Thoracic aorta (tissue), 2 donors: ENCODE data around the gene LRRC46. TPM values are rescaled to one million over a fixed set of nuclear protein-coding genes. Genes with fewer than 3 reads are reported as not detected.

Experiments used
- ATAC-seq: fragments of 150-250 bp; one replicate; pipeline ENCODE4 v1.8.0; 2017; ENCODE audit warnings: low read depth; ENCODE audit not compliant: insufficient number of reproducible peaks, low FRiP score
- DNase-seq: peaks from one replicate; pipeline ENCODE4 v3.0.0-alpha.2; 2020; ENCODE audit warnings: low spot score
- H3K27ac ChIP-seq, 2 donors: fragments of 200-600 bp; sonication (generic); 1 replicate in 1 of 2; 2 replicates in 1 of 2; pipeline ENCODE4 v1.5.1; 2016; ENCODE audit warnings: mild to moderate bottlenecking in 2 of 2, moderate library complexity in 2 of 2
- H3K27me3 ChIP-seq: fragments of 200-600 bp; sonication (generic); replicated peaks from 2 replicates; pipeline ENCODE4 v1.6.0; 2016; ENCODE audit warnings: mild to moderate bottlenecking; ENCODE audit not compliant: insufficient read depth
- H3K36me3 ChIP-seq: fragments of 200-600 bp; sonication (generic); one replicate; pipeline ENCODE4 v1.5.1; 2016
- H3K4me1 ChIP-seq, 2 donors: fragments of 200-600 bp; sonication (generic); 1 replicate in 1 of 2; 2 replicates in 1 of 2; pipeline versions ENCODE4 v1.5.1 to v1.6.0; 2016; ENCODE audit warnings: low read depth in 2 of 2, mild to moderate bottlenecking in 1 of 2; ENCODE audit not compliant: control insufficient read depth in 1 of 2
- H3K4me3 ChIP-seq: fragments of 200-600 bp; sonication (generic); 2 replicates; pipeline ENCODE4 v1.5.1; 2016; ENCODE audit warnings: mild to moderate bottlenecking
- H3K9me3 ChIP-seq: fragments of 200-600 bp; sonication (generic); 2 replicates; pipeline ENCODE4 v1.5.1; 2016
- total RNA-seq, 2 donors: library from RNA; depleted of rRNA; stranded (reverse); fragments of >200 nt; gene quantifications; one replicate each; pipeline versions ENCODE4 v1.1.0 to v1.2.3, GENCODE V29; 2016
- TF ChIP-seq, protein P1 (sequence below): fragments of 200-600 bp; sonication (generic); IDR thresholded peaks from one replicate; pipeline ENCODE4 v1.5.1; 2019; ENCODE audit warnings: antibody characterized with exemption

Gene LRRC46
- total RNA-seq, 2 donors from 2014 or later: 0.42 TPM; not detected in 1

DNA sequence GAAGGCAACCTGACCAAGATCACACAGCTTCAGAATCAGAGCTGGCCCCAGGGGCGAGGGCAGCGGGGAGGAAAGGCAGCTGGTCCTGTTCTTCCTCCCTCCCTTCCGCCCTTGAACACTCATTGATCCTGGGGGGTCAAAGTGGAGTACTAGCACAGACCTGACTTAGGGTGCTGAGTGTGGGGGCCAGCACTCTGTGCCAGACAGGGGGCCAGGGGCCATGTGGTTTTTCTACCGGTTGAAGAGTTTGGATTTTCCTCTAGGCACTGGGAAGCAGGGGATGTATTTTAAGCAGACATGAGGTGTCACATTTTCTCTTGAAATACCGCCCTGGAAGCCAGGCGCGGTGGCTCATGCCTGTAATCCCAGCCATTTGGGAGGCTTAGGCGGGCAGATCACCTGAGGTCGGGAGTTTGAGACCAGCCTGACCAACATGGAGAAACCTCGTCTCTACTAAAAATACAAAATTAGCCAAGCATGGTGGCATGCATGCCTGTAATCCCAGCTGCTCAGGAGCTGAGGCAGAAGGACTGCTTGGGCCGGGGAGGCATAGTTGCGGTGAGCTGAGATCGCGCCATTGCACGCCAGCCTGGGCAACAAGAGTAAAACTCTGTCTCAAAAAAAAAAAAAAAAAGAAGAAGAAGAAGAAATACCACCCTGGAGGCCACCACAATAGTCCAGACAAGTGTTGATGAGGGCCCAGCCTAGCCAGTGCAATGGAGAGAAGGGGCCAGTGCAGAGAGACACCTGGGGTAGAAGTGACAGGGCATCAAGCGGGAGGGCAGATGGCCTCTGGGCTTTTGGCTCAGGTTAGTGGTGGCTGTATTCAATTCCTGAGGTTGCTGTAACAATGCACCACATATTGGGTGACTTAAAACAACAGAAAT lies 25.2 kb upstream of the LRRC46 start:
- peaks cover 22% of the 10 kb centered on the region for H3K36me3 ChIP-seq
- DNase-seq: no peak
- TF ChIP-seq, protein P1, sequence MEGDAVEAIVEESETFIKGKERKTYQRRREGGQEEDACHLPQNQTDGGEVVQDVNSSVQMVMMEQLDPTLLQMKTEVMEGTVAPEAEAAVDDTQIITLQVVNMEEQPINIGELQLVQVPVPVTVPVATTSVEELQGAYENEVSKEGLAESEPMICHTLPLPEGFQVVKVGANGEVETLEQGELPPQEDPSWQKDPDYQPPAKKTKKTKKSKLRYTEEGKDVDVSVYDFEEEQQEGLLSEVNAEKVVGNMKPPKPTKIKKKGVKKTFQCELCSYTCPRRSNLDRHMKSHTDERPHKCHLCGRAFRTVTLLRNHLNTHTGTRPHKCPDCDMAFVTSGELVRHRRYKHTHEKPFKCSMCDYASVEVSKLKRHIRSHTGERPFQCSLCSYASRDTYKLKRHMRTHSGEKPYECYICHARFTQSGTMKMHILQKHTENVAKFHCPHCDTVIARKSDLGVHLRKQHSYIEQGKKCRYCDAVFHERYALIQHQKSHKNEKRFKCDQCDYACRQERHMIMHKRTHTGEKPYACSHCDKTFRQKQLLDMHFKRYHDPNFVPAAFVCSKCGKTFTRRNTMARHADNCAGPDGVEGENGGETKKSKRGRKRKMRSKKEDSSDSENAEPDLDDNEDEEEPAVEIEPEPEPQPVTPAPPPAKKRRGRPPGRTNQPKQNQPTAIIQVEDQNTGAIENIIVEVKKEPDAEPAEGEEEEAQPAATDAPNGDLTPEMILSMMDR: no peak
- H3K4me1 ChIP-seq: peaks cover 0 to 30% of the 10 kb centered on the region in 2 donors
- no peak for ATAC-seq
- H3K27ac ChIP-seq: no peak overlapping the region
- no peaks in the 10 kb centered on the region for H3K27me3 ChIP-seq
- no peaks in the 10 kb centered on the region for H3K9me3 ChIP-seq
- H3K4me3 ChIP-seq: no peak overlapping the region

DNA sequence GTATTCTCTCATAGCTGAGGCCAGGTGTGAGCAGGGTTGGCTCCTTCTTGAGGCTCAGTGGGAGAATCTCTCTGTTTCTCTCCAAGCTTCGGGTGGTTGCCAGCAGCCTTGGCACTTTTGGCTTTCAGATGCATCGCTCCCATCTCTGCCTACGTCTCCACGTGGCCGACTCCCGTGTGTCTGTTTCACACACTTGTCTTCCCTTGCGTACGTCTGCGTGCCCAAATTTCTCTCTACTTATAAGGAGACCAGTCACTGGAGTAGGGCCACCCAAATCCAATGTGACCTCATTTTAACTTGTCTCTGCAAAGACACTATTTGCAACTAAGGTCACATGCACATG lies 24.6 kb upstream of the LRRC46 start:
- Histone ChIP-seq H3K4me3 (no peak overlapping the region), H3K36me3 (peaks cover 22% of the 10 kb centered on the region), H3K27me3 (no peaks in the 10 kb centered on the region), H3K27ac (no peak overlapping the region), H3K9me3 (no peaks in the 10 kb centered on the region), H3K4me1 (peaks cover 0 to 30% of the 10 kb centered on the region in 2 donors)
- DNase-seq (no peak), ATAC-seq (no peak)
- TF ChIP-seq, protein P1: no peak

DNA sequence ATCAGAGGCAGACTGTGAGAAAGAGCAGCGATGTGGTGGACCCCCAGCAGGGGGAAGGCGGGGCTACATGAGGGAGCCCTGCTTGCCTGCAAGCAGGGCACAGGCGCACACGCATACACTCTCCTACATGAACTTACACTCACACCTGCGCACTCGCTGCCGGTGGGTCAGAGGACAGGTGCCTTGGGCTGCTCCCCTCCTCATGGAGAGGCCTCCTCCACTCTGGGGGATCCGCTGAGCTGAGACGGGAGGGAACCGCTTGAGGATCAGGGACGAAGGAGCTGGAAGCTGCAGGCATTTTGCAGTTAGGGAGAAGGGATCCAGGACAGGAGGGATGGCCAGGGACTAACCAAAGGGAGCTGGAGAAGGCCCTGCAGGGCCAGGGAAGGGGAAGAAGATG lies 24.0 kb upstream of the LRRC46 start:
- ATAC-seq: no peak
- TF ChIP-seq, protein P1: no peak
- no peak for DNase-seq

DNA sequence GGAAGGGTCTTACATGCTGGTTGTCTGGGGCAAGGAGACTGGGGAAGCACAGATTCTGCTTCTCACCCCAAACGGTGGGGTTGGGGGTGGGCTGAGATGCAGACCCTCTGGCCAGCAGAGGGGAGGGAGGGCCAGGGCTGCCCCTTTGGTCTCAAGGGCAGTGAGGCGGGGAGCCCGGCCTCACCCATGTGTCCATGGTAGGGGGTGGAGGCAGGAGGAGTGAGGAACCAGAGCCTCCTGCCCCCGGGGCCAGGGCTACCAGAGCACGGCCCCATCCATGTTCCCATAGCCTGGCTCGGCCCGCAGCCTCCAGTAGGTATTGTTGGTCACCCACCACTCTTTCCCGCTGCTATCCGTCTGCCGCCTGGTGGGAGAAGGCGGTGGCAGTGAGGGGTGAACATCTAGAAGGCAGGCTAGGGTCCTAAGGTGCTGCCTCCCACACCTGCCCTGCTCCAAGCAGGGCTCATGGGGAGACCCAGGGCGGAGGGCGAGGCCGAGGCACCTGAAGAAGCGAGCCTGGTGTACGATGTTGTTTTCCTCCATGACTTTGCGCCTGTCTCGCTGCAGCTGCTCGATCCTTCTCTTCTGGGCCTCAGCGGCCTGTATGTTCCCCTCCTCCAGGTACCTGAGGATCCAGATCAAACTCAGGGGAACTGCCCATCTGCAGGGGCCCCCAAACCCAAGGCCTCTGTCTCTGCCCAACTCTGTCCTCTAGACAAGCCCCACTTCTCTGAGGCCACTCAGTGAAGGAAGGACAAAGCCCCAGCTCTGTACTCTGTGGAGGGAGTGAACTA lies 23.2 kb upstream of the LRRC46 start:
- TF ChIP-seq, protein P1: no peak
- H3K27me3 ChIP-seq: no peaks in the 10 kb centered on the region
- no peak overlapping the region for H3K27ac ChIP-seq
- ATAC-seq (no peak), DNase-seq (no peak)
- no peak overlapping the region for H3K4me3 ChIP-seq
- H3K4me1 ChIP-seq: peaks cover 0 to 30% of the 10 kb centered on the region in 2 donors
- H3K9me3 ChIP-seq: no peaks in the 10 kb centered on the region
- peaks cover 22% of the 10 kb centered on the region for H3K36me3 ChIP-seq

More for the DNA sequence above, 24.0 kb upstream of the LRRC46 start:
- Histone ChIP-seq H3K9me3 (no peaks in the 10 kb centered on the region), H3K4me1 (peaks cover 0 to 30% of the 10 kb centered on the region in 2 donors), H3K36me3 (peaks cover 22% of the 10 kb centered on the region), H3K27ac (no peak overlapping the region), H3K4me3 (no peak overlapping the region), H3K27me3 (no peaks in the 10 kb centered on the region)

DNA sequence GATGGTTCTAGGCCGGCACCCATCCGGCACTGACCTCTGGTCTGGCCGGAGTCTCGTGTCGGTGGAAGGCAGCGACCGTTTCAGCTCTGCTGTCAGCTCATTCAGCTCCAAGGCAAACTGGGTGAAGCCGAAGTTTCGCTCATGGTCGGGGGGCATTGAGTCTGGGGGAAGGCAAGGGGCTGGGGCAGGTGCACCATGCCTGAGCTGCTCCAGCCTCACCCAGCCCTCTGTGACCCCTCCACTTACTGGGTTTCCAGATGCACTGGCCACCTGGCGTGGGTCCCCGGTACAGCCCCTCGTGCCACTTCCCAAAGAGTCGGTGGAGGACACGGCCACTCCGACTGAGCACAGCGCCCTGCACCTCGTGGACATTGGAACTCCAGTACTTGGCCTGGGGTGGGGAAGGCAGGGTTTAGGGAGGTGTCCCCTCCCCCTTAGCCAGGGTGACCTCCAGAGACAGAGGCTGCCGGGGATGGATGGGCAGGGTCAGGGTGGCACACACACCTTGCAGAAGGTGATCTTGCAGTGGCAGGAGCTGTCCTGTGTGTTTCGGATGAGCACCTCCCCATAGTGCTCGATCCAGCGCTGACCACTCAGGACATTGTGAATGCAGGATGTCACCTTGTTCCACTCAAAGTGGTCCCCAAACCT lies 22.5 kb upstream of the LRRC46 start:
- DNase-seq: no peak
- H3K9me3 ChIP-seq: no peaks in the 10 kb centered on the region
- no peak for ATAC-seq
- peaks cover 0 to 30% of the 10 kb centered on the region in 2 donors for H3K4me1 ChIP-seq
- TF ChIP-seq, protein P1: no peak
- H3K4me3 ChIP-seq: no peak overlapping the region
- H3K36me3 ChIP-seq: peaks cover 22% of the 10 kb centered on the region
- no peaks in the 10 kb centered on the region for H3K27me3 ChIP-seq
- H3K27ac ChIP-seq: no peak overlapping the region
